Measurements from ENCODE around the gene LNX1. TPM values are rescaled to one million over a fixed set of nuclear protein-coding genes. Genes with fewer than 3 reads are reported as not detected.

The LNX1 gene
- total and polyA plus RNA-seq, 9 of the 15 experiments (the other 6 are each of a cell fraction or from before 2014, with no cell fraction given) = 0.40 to 3.6 (median 2.2) TPM

- WGBS (ENCODE audit: insufficient coverage, low coverage, missing lambda C conversion rate) = 14% methylated on average over 17 of the region's 17 CpGs
- BruUV-seq (replicated peaks) = no TSS peak
- H3K4me2 ChIP-seq (ENCODE audit: insufficient read depth, low read length) = peak overlapping the region; percentile 80
- peak; percentile 91 for ATAC-seq
- H3K27me3 ChIP-seq (ENCODE audit: control insufficient read depth in 2 of 2, insufficient read depth in 2 of 2, low read length in 2 of 2) = no peaks in the 10 kb centered on the region
- H3K4me3 ChIP-seq = peak overlapping the region; percentile 35
- no peaks in the 10 kb centered on the region for H3K9me3 ChIP-seq (replicated peaks; ENCODE audit: control insufficient read depth, insufficient read depth, low read depth, low read length)
- peak overlapping the region; percentile 96 for H2AFZ ChIP-seq (ENCODE audit: low read depth, low read length)
- H3K9ac ChIP-seq (ENCODE audit: insufficient read depth in 1 of 2, low read depth in 2 of 2, low read length in 2 of 2) = peak overlapping the region; percentile 54 to 80; a peak in 3 of 4 replicates
- H4K20me1 ChIP-seq (replicated peaks; ENCODE audit: control insufficient read depth, insufficient read depth, low read length) = no peaks in the 10 kb centered on the region
- in situ Hi-C loops (cut with MboI) = no loop called here
- H3K79me2 ChIP-seq (ENCODE audit: control insufficient read depth, insufficient read depth, low read length) = no peaks in the 10 kb centered on the region
- H3K27ac ChIP-seq (ENCODE audit: extremely low read depth, low read depth, low read length) = peak overlapping the region; percentile 60; the same call in 2 of the 3 replicates
- peak in 3 of 4 experiments; percentile 10 to 38 (median 31) for DNase-seq (ENCODE audit: extremely low read depth in 1 of 4, low spot score in 3 of 4)
- intact Hi-C loops (cut with micrococcal nuclease) = loop anchor here (10.0 kb wide), 1 partner anchor 313 kb away; no protein-coding TSS in a partner anchor
- no peaks in the 10 kb centered on the region for H3K36me3 ChIP-seq (ENCODE audit: control insufficient read depth, insufficient read depth, low read length)
- peaks cover 4 to 11% of the 10 kb centered on the region in 2 experiments for H3K4me1 ChIP-seq (replicated peaks in 1 of 2; ENCODE audit: control insufficient read depth in 2 of 2, insufficient read depth in 2 of 2, low read length in 2 of 2)
- POLR2A ChIA-PET = interaction anchor here (0.6 to 1.1 kb wide), 3 partner anchors 9 to 137 kb away, joined by 4 to 8 read pairs (median 7); no protein-coding TSS in a partner anchor
- peak; percentile 57 for FAIRE-seq
- H3K9me1 ChIP-seq (ENCODE audit: control insufficient read depth, insufficient read depth, low read length) = no peaks in the 10 kb centered on the region
- CTCF ChIA-PET (ENCODE audit: low intra/inter-chr PET ratio) = no interaction called here
- TF ChIP-seq TOE1 (IDR thresholded peaks at IDR 0.05; ENCODE audit: borderline replicate concordance) = no peak
- TF ChIP-seq TOE1 (CRISPR knock-in tag; IDR thresholded peaks at IDR 0.05; ENCODE audit: borderline replicate concordance, low read depth) = no peak
- TF ChIP-seq ZBED1 (IDR thresholded peaks at IDR 0.05) = no peak
- no peak for TF ChIP-seq SMAD1 (IDR thresholded peaks at IDR 0.05; ENCODE audit: low read depth, low read length, partially characterized antibody)
- no peak for TF ChIP-seq CHD7 (IDR thresholded peaks at IDR 0.05; ENCODE audit: low read depth, low read length)
- TF ChIP-seq ZNF146 (CRISPR knock-in tag; IDR thresholded peaks at IDR 0.05; ENCODE audit: unreplicated experiment) = no peak
- TF ChIP-seq LEF1 (IDR thresholded peaks at IDR 0.05) = no peak
- no peak for TF ChIP-seq ARID3A (IDR thresholded peaks at IDR 0.05; ENCODE audit: borderline replicate concordance, low read depth, low read length)
- 0 out of 2 replicates have a peak, but pooled peaks have one; percentile 48 for TF ChIP-seq ZNF766 (CRISPR knock-in tag; conservative IDR thresholded peaks at IDR 0.05)
Measured at GRCh38 chr4:53507671-53508286, 83.5 kb downstream of the LNX1 start.
